GM10266 (cell line): ENCODE results near the gene TTLL11.

Experiments
- DNase-seq: peaks from one replicate; pipeline ENCODE4 v3.0.0; 2012; ENCODE audit errors: extremely low spot score
- TF ChIP-seq, protein P1 (sequence below): IDR thresholded peaks from 2 replicates; pipeline ENCODE4 v1.5.1; 2012; ENCODE audit warnings: mild to moderate bottlenecking, low read depth; ENCODE audit not compliant: control insufficient read depth, insufficient read depth; ENCODE audit errors: missing control alignments

Gene TTLL11

DNA sequence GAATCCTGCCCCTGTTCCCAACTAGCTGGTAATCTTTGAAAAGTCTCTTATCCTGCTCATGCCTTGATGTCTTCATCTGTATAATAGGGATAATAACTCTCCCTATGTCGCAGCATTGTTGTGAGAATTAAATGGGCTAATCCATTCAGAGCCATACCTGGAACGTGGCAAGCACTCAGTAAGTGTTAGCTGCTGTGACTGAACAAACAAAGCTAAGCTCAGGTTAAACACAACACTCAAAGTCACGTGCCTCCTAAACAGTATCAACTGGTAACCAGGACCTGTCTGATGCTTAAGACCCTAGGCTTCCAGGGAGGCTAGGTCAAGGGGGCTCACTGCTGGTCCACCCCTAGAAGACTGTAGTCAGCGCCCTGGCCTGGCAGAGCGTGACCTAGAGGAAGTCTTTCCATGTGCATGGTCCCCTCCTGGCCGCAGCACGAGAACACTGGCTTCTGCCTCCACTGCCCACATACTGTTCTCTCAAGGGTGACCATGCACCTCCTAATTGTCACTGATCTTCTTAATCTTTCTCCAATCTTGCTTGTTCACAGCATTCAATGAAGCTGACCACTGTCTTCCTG is 211.1 kb downstream of the TTLL11 start:
- DNase-seq: no peak
- TF ChIP-seq, protein P1, sequence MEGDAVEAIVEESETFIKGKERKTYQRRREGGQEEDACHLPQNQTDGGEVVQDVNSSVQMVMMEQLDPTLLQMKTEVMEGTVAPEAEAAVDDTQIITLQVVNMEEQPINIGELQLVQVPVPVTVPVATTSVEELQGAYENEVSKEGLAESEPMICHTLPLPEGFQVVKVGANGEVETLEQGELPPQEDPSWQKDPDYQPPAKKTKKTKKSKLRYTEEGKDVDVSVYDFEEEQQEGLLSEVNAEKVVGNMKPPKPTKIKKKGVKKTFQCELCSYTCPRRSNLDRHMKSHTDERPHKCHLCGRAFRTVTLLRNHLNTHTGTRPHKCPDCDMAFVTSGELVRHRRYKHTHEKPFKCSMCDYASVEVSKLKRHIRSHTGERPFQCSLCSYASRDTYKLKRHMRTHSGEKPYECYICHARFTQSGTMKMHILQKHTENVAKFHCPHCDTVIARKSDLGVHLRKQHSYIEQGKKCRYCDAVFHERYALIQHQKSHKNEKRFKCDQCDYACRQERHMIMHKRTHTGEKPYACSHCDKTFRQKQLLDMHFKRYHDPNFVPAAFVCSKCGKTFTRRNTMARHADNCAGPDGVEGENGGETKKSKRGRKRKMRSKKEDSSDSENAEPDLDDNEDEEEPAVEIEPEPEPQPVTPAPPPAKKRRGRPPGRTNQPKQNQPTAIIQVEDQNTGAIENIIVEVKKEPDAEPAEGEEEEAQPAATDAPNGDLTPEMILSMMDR: no peak

DNA sequence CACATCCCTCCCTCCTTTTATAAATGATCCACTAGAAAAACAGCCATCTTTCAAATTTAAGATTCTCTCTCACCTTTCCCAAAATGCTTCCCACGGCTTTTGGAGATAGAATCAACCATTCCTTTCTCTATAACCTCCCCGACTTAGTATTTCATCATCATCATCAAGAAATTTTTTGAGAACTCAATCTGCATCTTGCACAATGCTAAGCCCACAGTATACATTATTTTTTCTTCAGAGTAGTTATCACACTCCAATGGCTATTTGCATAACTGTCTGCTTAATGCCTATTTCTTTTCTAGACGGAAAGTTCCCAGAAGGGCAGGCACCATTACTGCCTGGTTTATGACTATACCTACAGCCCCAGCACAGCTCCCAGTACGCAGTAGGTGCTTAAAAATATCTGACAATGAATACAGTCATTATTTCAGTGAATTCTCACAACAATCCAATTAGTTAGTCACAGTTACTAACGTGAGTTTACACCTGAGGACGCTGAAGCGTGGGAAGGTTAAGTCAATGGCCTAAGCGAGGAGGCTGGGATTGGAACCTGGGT is 212.7 kb downstream of the TTLL11 start:
- DNase-seq: no peak
- TF ChIP-seq, protein P1: no peak

DNA sequence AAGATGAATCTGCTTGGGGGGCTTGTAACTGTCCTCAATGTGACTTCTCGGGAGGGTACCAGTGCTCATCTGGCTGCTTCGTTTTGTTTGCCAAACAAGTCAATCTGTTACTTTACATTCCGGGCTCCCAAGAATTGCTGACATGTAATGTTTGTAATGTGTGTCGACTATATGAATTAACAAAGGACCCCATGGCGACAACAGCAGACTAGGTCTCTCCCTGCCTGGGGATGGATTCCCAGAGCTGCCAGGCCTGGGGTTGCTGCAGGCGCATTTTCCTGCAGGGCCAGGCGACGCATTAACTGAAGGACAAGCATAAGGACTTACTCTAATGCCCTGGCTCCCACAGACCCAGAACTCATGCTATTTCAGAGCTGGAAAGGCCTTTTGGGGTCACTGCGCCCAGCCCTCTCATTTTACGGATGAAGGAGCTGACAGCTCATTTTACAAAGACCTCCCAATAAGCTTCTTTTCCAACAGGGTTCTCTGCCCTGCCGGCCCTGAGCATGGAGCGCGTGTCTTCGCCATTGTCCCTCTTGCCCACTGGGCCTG is 214.8 kb downstream of the TTLL11 start:
- TF ChIP-seq, protein P1: no peak
- DNase-seq: no peak

DNA sequence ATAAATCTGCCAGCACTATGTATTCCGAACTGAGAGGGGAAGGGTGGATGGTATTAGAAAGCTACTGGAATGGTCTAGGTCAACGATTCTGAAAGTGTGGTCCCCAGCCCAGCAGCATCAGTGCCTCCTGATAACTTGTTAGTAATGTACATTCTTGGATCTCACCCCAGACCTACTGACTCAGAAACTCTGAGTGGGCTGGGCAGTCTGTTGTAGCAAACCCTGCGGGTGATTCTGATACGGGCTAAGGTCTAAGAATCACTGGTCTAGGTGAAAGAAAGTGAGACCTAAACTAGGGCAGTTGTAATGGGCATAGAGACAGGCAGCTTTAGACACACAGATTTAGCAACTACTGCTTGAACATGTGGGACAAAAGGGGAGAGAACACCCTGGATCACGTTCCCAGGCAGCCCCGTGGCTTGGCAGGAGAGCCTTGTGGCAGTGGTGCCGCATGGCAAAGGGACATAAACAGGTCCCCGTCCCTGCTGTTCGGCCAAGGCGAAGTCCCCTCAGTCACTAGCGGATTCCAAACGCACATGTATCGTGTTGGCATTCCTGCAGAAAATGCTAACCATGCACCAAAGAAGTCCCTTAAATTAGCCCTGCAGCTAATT is 216.3 kb downstream of the TTLL11 start:
- no peak for DNase-seq
- TF ChIP-seq, protein P1: no peak

DNA sequence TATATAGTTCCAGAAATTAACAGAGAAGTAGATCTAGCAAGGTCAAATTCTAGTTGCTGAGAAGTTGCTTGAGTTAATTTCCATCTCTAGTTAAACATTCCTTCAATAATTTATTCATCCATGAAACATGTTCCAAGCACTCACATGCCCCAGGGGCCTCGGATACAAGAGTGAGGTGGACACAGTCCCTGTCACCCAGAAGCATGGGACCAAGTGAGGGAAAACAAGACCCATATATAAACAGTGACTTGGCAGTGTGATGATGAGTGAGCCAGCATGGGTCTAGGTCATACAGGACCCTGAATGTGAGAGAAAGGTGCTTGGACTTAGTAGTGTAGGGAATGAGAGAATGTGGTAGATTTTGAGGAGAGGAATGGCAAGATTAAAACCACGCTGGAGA is 216.9 kb downstream of the TTLL11 start:
- DNase-seq: no peak
- TF ChIP-seq, protein P1: no peak

DNA sequence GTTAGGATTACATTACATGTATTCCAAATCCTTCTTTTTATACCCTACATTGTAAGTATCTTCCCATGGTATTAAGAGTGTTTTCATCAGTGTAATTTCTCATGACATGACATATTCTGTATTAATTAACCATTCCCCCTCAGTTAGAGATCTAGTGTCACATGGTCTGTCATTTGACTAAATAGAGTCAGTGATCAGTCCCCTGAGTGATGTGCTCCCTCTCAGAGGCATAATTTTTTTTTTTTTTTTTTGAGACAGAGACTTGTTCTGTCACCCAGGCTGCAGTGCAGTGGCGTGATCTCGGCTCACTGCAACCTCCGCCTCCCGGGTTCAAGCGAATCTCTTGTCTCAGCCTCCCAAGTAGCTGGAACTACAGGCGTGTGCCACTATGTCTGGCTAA is 218.6 kb downstream of the TTLL11 start:
- no peak for DNase-seq
- TF ChIP-seq, protein P1: no peak

DNA sequence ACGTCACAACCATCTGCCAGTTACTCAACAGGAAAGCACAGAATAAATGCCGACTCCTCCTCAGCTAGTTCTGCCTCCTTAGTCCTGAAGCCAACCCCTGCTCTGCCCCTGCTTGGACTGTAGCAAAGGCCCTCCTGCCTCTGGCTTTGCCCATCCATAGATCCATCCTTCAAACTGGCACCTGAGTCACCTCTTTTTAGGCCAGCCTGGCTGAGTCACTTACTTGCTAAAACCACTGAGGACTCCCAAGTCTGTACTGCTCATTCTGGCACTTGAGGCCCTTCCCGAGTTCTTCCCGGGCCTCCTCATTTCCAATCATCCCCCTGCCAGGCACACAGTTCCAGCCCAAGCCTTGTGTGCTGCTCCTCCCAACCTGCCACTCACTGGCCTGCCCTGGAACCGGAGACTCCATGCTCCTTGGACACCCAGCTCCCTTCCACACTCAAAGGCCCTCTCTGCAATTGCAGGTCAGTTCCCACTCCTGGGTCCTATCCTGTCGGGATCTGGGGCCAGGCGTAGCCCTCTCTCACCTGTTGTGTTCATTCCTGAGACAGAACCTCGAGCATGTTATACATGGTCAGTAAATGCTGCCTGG is 221.6 kb downstream of the TTLL11 start:
- TF ChIP-seq, protein P1: no peak
- DNase-seq: no peak
